Naive B cell (primary cell): ENCODE results near the gene PM20D2. TPM values are rescaled to one million over a fixed set of nuclear protein-coding genes. Genes with fewer than 3 reads are reported as not detected.
"Not testable (repeated sequence)": the region's sequence is repeated elsewhere in the genome, so short reads cannot be mapped to it uniquely, and the experiment has no call there.

ENCODE experiments used
- ATAC-seq, 2 donors: fragments of 150-1000 bp; cut with Tn5 transposase; 2 replicates each; pipeline ENCODE4 v1.10.0; 2021; ENCODE audit warnings: low read depth in 2 of 2, mild to moderate bottlenecking in 2 of 2, moderate library complexity in 2 of 2
- DNase-seq: peaks from one replicate; pipeline ENCODE4 v3.0.0; 2022
- H3K27ac Mint-ChIP-seq, 6 donors: one replicate each; pipeline ENCODE4 v1.8.0; 2020 to 2022; ENCODE audit warnings: mild to moderate bottlenecking in 6 of 6, mixed read lengths in 6 of 6, moderate library complexity in 5 of 6, inconsistent platforms in 2 of 6
- H3K27me3 Mint-ChIP-seq, 3 donors: one replicate each; pipeline ENCODE4 v1.8.0; 2021 to 2022; ENCODE audit warnings: mixed read lengths in 3 of 3, mild to moderate bottlenecking in 1 of 3
- H3K36me3 Mint-ChIP-seq, 2 donors: one replicate each; pipeline ENCODE4 v1.8.0; 2020 to 2022; ENCODE audit warnings: mixed read lengths in 2 of 2, inconsistent platforms in 1 of 2, mild to moderate bottlenecking in 1 of 2
- H3K4me1 Mint-ChIP-seq, 3 donors: one replicate each; pipeline ENCODE4 v1.8.0; 2020 to 2022; ENCODE audit warnings: mixed read lengths in 3 of 3, inconsistent platforms in 1 of 3, mild to moderate bottlenecking in 1 of 3, moderate library complexity in 1 of 3
- H3K4me3 Mint-ChIP-seq, 8 donors: one replicate each; pipeline ENCODE4 v1.8.0; 2020 to 2022; ENCODE audit warnings: mild to moderate bottlenecking in 8 of 8, mixed read lengths in 8 of 8, moderate library complexity in 8 of 8, inconsistent platforms in 2 of 8
- H3K9me3 Mint-ChIP-seq, 7 donors: one replicate each; pipeline ENCODE4 v1.8.0; 2020 to 2022; ENCODE audit warnings: mixed read lengths in 7 of 7, mild to moderate bottlenecking in 5 of 7, inconsistent platforms in 2 of 7, moderate library complexity in 1 of 7
- polyA plus RNA-seq, 6 donors: library from polyadenylated mRNA; unstranded; fragments of 300-500 nt; fragmentation: Illumina TruSeq; gene quantifications; one replicate each; pipeline ENCODE4 v1.2.3, GENCODE V29; 2021; ENCODE audit warnings: low read depth in 6 of 6

The PM20D2 gene, protein sequence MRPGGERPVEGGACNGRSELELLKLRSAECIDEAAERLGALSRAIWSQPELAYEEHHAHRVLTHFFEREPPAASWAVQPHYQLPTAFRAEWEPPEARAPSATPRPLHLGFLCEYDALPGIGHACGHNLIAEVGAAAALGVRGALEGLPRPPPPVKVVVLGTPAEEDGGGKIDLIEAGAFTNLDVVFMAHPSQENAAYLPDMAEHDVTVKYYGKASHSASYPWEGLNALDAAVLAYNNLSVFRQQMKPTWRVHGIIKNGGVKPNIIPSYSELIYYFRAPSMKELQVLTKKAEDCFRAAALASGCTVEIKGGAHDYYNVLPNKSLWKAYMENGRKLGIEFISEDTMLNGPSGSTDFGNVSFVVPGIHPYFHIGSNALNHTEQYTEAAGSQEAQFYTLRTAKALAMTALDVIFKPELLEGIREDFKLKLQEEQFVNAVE
- 10 to 100 TPM in 4 of 6 donors, 1 to 10 TPM in 2; 7.1 to 13.1 (median 11.0) TPM for polyA plus RNA-seq

DNA sequence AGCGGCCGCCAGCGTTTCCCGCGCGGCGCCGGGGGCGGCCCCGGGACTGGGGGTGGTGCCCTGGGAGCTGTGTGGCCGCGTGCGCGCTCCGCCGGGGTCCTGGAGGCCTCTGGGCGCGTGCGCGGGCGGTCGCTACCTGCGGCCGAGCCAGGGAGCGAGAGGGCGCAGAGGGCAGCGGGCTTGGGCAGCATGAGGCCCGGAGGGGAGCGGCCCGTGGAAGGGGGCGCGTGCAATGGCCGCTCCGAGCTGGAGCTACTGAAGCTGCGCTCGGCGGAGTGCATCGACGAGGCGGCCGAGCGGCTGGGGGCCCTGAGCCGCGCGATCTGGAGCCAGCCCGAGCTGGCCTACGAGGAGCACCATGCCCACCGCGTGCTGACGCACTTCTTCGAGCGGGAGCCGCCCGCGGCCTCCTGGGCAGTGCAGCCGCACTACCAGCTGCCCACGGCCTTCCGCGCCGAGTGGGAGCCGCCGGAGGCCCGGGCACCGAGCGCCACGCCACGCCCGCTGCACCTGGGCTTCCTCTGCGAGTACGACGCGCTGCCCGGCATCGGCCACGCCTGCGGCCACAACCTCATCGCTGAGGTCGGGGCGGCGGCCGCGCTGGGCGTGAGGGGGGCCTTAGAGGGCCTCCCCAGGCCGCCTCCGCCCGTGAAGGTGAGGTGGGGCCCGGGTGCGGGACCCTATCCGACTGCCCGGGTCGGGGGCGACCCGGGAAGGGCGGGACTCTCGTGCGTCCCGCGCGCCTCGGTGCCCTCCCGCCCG is at the start of gene PM20D2:
Gene PM20D2 (plus strand): TSS at position 100 of the 762 bp plus-strand sequence. CDS start 90 bp downstream, at position 190.
- Mint-ChIP-seq H3K27me3 (no peaks in the 10 kb centered on the region), H3K36me3 (peaks cover 0 to 3% of the 10 kb centered on the region in 2 donors), H3K27ac (peak within 1 kb of the TSS; percentile 94 to 97 (median 95)), H3K9me3 (no peaks in the 10 kb centered on the region), H3K4me1 (peaks cover 13 to 17% (median 16%) of the 10 kb centered on the region in 3 donors), H3K4me3 (peak within 1 kb of the TSS; percentile 90 to 99 (median 95))
- ATAC-seq (peak; percentile 73 to 75), DNase-seq (peak; percentile 65)

DNA sequence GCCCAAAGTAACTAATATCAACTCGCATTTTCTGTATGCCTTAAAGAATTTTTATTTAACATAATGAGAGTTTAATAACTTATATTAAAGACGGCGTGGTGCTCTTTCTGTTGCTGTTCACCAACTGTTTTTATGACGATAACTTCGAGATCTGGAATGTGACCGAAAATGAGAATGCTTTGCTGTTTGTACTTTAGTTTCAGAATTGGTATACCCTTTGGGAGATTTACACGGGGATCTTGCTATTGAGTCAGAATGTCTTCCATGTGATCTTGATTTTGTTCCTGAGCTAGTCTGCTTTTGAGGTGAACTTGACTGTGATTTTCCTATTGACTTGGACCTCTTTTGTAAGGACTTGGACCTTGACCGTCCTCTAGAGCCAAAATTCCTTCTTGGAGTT is 47.4 kb upstream of the PM20D2 start:
- no peak overlapping the region for H3K4me3 Mint-ChIP-seq

DNA sequence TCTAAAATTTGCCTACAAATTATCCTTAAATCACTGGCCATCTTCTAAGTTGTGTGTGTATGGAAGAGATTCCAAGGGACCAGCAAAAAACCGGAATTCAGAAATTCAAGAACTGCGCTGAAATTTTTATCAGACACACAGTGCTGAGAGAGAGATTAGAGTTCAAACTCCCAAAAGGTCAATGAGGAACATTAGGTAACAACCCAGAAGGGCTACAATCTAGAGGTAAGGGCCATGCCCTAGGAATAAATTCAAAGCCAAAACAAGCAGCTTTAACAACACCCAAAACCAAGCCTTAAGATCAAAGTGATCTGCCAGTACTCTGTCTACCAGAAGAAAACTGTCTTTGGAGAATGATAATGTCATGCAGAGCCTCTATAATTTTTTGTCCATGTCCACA is 45.7 kb upstream of the PM20D2 start:
- Mint-ChIP-seq H3K4me3 (no peak overlapping the region), H3K4me1 (no peaks in the 10 kb centered on the region), H3K9me3 (no peaks in the 10 kb centered on the region), H3K27ac (no peak overlapping the region), H3K36me3 (no peaks in the 10 kb centered on the region), H3K27me3 (no peaks in the 10 kb centered on the region)
- no peak for ATAC-seq
- no peak for DNase-seq

More for the DNA sequence above, 47.4 kb upstream of the PM20D2 start:
- DNase-seq (no peak), ATAC-seq (no peak)
- no peak overlapping the region for H3K27ac Mint-ChIP-seq
- H3K4me1 Mint-ChIP-seq: no peaks in the 10 kb centered on the region
- no peaks in the 10 kb centered on the region for H3K27me3 Mint-ChIP-seq
- no peaks in the 10 kb centered on the region for H3K36me3 Mint-ChIP-seq
- no peaks in the 10 kb centered on the region for H3K9me3 Mint-ChIP-seq

DNA sequence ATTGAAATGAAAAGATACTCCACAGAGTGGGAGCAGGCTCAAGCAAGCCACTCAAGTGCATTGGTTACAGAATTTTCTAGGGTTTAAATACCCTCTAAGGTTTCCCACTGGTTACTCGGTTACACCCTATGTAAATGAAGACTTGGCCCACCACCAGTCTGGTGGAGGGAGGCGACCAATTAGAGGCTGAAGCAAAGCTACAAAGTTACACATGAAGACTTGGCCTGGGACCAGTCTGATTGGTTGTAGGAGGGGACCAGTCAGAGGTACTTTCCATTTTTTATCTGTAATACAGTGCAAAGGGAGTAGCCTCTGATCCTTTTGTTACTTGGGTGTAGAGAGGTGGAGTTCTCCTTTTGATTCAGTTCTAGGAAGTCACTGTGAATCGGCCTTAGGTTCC is 35.6 kb upstream of the PM20D2 start:
- Mint-ChIP-seq H3K36me3 (no peaks in the 10 kb centered on the region), H3K4me3 (no peak overlapping the region), H3K9me3 (no peaks in the 10 kb centered on the region), H3K27ac (no peak overlapping the region), H3K27me3 (no peaks in the 10 kb centered on the region), H3K4me1 (no peaks in the 10 kb centered on the region)
- no peak for ATAC-seq
- no peak for DNase-seq

DNA sequence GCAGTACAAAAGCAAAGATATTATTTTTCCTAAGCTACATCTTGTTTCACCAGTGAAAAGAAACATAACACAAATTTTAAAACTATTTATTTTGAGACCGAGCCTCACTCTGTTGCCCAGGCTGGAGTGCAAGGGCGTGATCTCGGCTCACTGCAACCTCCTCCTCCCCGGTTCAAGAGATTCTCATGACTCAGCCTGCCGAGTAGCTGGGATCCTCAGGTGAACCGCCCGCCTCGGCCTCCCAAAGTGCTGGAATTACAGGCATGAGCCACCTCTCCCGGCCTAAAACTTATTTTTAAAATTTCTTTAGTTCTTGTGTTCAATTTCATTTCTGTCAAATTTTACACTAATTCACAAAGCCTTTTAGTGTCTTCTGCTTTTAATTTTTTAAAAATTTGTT is 33.9 kb upstream of the PM20D2 start:
- no peak overlapping the region for H3K4me3 Mint-ChIP-seq
- H3K4me1 Mint-ChIP-seq: peaks cover 3 to 4% (median 4%) of the 10 kb centered on the region in 3 donors
- no peaks in the 10 kb centered on the region for H3K36me3 Mint-ChIP-seq
- H3K27ac Mint-ChIP-seq: no peak overlapping the region
- H3K9me3 Mint-ChIP-seq: no peaks in the 10 kb centered on the region
- ATAC-seq: no peak
- H3K27me3 Mint-ChIP-seq: peaks cover 0 to 3% (median 3%) of the 10 kb centered on the region in 3 donors
- no peak for DNase-seq

DNA sequence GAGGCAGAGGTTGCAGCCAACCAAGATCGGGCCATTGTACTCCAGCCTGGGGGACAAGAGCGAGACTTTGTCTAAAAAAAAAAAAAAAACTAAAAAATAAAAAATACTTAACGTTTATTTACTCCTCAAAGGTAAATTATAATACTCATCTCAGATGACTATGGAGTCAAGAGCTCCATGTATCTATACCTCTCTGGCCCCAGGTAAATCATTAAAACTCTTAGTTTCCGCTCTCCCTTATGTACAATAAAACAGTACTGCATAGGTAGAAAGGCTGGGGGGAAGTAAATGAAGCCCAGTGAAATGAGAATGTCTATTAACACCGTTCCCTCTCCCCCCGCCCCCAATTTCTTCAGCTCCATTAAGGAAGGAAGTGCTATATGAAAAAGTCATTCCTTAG is 29.2 kb upstream of the PM20D2 start:
- H3K4me3 Mint-ChIP-seq: peak overlapping the region; percentile 84 to 92 (median 88)
- H3K9me3 Mint-ChIP-seq: peaks cover 0 to 8% (median 0%) of the 10 kb centered on the region in 7 donors
- ATAC-seq (no peak), DNase-seq (no peak)
- peaks cover 0 to 6% (median 5%) of the 10 kb centered on the region in 3 donors for H3K27me3 Mint-ChIP-seq
- peaks cover 7 to 13% (median 8%) of the 10 kb centered on the region in 3 donors for H3K4me1 Mint-ChIP-seq
- H3K27ac Mint-ChIP-seq: peak overlapping the region in 2 of 6 donors; percentile 16 to 51
- H3K36me3 Mint-ChIP-seq: peaks cover 0 to 7% of the 10 kb centered on the region in 2 donors

DNA sequence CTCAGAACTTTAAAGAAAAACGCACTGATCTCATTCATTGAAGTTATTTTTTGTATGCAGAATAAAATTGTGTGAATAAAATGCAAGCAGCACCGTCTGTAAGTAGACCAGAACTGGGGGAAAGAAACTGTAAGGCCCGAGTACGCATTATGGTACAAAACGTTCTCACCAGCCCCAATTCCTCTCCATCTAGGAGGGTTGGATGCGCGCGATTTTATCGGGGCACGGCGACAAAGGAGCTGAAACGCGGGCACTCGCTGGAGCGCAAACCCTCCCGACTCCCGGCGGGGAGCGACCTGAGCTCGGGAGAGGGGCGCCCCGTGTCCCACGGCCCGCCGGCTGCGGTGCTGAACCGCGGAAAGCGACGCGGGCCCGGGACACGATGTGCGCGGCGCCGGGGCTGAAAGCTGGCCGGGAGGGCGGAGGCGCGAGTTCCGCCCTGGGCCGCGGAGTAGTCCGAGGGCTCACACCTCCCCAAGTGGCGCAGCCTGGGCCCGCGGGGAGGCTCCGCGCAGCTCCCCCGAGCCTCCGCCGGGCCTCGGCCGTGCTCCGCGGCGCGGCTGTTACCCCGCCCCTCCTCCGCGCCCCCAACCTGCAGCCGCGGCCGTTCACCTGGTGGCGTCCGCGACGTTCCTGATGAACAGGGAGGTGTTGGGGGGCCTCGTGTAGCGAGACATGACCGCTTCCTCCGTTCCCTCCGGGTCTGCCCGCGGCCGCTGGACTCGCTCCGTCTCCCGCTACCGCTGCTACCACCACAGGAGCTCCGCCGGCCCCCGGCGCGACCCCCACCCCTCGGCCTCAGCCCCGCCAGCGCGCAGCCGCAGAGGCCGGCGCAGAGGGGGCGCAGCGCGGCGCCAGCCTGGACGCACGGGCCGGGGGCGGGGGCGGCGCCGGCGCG is 28.4 kb upstream of the PM20D2 start, which contains the start of gene SRSF12:
Gene SRSF12 (minus strand): TSS at position 861 of the 898 bp plus-strand sequence. CDS start 184 bp downstream, at position 677.
- H3K4me1 Mint-ChIP-seq: peaks cover 7 to 13% (median 8%) of the 10 kb centered on the region in 3 donors
- H3K9me3 Mint-ChIP-seq: peaks cover 0 to 8% (median 0%) of the 10 kb centered on the region in 7 donors
- H3K36me3 Mint-ChIP-seq: peaks cover 0 to 7% of the 10 kb centered on the region in 2 donors
- H3K27ac Mint-ChIP-seq: peak within 1 kb of the TSS in 4 of 6 donors; percentile 15 to 51 (median 25)
- ATAC-seq (peak; percentile 85 to 88), DNase-seq (peak; percentile 30)
- H3K27me3 Mint-ChIP-seq: peaks cover 0 to 6% (median 5%) of the 10 kb centered on the region in 3 donors
- H3K4me3 Mint-ChIP-seq: peak within 1 kb of the TSS; percentile 84 to 92 (median 88)

DNA sequence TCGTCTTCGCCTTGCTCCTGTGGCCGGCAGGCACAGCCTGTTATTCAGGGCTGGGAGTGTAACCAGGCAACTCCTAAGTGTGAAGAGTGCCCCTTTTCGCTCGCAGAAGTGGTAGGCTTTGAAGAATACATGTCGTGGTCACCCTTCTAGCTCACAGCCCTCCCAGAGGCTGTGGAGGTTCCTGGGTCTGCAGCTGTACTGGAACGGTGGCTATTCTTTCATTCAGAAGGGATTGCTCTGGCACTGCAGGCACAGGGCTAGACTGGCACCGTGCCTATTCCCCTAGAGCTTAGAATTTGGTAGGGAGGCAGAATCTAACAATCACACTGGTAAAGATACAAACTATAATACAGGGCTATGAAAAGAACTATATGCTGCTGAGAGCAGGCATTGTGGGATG is 26.9 kb upstream of the PM20D2 start:
- H3K9me3 Mint-ChIP-seq: peaks cover 0 to 8% (median 0%) of the 10 kb centered on the region in 7 donors
- peaks cover 7 to 13% (median 8%) of the 10 kb centered on the region in 3 donors for H3K4me1 Mint-ChIP-seq
- peaks cover 0 to 6% (median 5%) of the 10 kb centered on the region in 3 donors for H3K27me3 Mint-ChIP-seq
- peak overlapping the region in 7 of 8 donors; percentile 6 to 88 (median 68) for H3K4me3 Mint-ChIP-seq
- peaks cover 0 to 7% of the 10 kb centered on the region in 2 donors for H3K36me3 Mint-ChIP-seq
- ATAC-seq (no peak), DNase-seq (no peak)
- H3K27ac Mint-ChIP-seq: peak overlapping the region in 1 of 6 donors; percentile 48

DNA sequence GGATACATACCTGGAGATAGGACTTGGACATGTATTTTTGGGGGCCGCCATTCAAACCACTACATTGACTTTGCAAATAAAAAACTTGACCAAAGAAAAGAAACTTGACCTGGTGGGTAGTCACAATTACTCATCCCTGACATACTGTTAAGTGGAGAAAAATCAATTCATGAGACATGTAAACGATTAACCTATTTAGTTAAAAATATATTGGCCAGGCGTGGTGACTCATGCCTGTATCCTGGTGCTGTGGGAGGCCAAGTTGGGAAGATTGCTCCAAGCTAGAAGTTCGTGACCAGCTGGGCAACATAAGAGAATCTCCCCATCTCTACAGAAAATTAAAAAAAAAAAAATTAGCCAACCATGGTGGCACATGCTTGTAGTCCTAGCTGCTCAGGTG is 25.5 kb upstream of the PM20D2 start:
- Mint-ChIP-seq H3K9me3 (peaks cover 0 to 8% (median 0%) of the 10 kb centered on the region in 7 donors), H3K4me3 (peak overlapping the region in 1 of 8 donors; percentile 36), H3K4me1 (peaks cover 7 to 13% (median 8%) of the 10 kb centered on the region in 3 donors), H3K27me3 (peaks cover 0 to 6% (median 5%) of the 10 kb centered on the region in 3 donors), H3K27ac (no peak overlapping the region), H3K36me3 (peaks cover 0 to 7% of the 10 kb centered on the region in 2 donors)
- DNase-seq (no peak), ATAC-seq (no peak)

DNA sequence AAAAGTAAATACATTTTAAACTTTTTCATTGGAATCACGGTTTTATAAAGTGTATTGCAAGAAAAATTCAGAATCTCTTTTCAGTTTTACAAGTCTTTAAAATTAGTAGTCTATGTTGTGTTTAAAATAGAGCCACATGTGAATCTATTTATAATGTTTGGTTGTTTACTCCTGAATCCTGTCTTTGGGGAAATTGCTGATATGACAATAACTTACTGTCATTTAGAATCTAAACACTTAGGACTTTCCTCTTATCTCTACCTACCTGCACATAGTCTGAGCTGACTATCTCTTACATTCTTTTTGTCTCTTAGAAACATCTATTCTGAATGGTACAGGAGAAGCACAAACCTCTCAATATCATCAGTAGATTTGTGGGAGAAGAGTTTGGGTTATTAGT is 23.9 kb upstream of the PM20D2 start:
- Mint-ChIP-seq H3K27ac (no peak overlapping the region), H3K4me3 (no peak overlapping the region), H3K9me3 (peaks cover 0 to 8% (median 2%) of the 10 kb centered on the region in 7 donors), H3K4me1 (peaks cover 3 to 10% (median 4%) of the 10 kb centered on the region in 3 donors), H3K36me3 (peaks cover 0 to 7% of the 10 kb centered on the region in 2 donors), H3K27me3 (peaks cover 0 to 3% (median 2%) of the 10 kb centered on the region in 3 donors)
- ATAC-seq (no peak), DNase-seq (no peak)

DNA sequence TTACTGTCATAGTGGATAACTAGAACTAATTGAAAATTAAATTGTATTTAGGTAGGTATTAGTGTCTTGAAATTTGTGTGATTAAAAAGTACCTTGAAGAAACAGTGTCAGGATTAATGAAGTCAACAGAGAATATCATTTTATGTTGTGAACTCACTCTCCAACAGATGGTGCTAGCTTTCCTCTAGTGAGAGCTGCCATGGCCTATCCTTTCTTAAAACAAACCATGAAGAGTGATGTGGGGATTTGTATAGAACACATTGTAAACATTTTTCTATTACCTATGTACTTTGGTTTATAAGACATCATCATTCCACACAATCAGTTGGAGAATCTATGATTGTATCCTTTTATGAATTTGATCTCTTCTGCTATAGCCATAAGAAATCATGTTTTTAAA is 23.2 kb upstream of the PM20D2 start:
- H3K9me3 Mint-ChIP-seq: peaks cover 0 to 8% (median 6%) of the 10 kb centered on the region in 7 donors
- H3K4me3 Mint-ChIP-seq: no peak overlapping the region
- H3K27ac Mint-ChIP-seq: no peak overlapping the region
- H3K27me3 Mint-ChIP-seq: no peaks in the 10 kb centered on the region
- DNase-seq (peak; percentile 8), ATAC-seq (peak; percentile 46 to 65)
- H3K36me3 Mint-ChIP-seq: peaks cover 0 to 7% of the 10 kb centered on the region in 2 donors
- peaks cover 0 to 6% (median 0%) of the 10 kb centered on the region in 3 donors for H3K4me1 Mint-ChIP-seq

DNA sequence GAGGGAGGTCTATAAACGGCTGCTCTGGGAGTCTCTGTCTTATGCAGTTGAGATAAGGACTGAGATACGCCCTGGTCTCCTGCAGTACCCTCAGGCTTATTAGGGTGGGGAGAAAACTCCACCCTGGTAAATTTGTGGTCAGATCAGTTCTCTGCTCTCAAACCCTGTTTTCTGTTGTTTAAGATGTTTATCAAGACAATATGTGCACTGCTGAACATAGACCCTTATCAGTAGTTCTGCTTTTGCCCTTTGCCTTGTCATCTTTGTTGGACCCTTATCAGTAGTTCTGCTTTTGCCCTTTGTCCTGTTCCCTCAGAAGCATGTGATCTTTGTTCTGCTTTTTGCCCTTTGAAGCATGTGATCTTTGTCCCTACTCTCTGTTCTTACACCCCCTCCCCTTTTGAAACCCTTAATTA is 17.6 kb upstream of the PM20D2 start:
- H3K4me1 Mint-ChIP-seq, H3K36me3 Mint-ChIP-seq, H3K27me3 Mint-ChIP-seq, DNase-seq, ATAC-seq, H3K4me3 Mint-ChIP-seq, H3K27ac Mint-ChIP-seq: not testable (repeated sequence)
- H3K9me3 Mint-ChIP-seq: peaks cover 5 to 20% (median 10%) of the 10 kb centered on the region in 7 donors
